Activated CD4-positive, alpha-beta T cell treated with anti-CD3 and anti-CD28 coated beads, Interleukin-2, amount 50 U/mL, for 16 hours (primary cell): Measurements from ENCODE around the gene TTLL10.

ENCODE experiments used
- DNase-seq: peaks from one replicate; pipeline ENCODE4 v3.0.0-alpha.2; 2020

Gene TTLL10

DNA sequence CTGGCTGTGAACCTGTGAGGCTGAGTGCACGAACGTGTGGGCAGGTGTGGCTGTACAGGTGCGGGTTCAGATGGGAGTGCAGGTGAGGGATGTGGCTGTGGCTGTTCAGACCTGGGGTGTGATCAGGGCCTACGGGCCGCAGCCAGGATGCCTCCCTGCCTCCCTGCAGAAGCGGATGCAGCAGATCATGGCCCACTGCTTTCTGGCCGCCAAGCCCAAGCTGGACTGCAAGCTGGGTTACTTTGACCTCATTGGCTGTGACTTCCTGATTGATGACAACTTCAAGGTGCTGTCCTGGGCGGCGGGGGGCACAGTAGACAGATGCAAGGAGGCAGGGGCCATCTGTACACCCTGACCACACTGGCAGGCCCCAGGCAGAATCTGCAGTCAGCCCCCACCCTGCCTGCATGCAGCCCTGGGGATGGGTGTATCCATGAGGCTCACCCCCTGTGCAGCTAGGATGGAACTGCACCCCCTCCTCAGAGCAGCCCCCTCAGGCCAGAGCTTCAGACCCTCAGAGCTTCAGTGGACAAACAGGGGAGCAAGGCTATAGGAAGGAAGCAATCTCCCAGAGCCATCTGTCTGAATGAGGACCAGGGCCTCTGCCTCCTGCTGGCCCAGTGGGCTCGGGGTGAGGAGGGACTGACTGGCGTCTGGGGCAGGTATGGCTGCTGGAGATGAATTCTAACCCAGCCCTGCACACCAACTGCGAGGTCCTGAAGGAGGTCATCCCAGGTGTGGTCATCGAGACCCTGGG is 22.9 kb downstream of the TTLL10 start:
- DNase-seq, result no peak

DNA sequence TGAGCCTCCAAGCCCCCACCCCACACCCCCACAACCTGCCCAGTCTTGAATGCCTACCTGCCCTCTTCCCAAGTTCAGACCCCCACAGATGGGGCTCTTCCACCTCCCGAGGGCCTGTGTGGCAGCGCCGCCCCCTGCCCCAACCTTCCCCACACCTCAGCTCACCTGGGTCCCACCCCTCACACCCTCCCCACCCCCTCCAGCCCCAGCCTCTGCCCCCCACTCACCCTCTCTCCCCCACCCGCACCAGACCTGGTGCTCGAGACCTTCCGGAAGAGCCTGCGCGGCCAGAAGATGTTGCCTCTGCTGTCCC is 23.5 kb downstream of the TTLL10 start:
- no peak for DNase-seq

DNA sequence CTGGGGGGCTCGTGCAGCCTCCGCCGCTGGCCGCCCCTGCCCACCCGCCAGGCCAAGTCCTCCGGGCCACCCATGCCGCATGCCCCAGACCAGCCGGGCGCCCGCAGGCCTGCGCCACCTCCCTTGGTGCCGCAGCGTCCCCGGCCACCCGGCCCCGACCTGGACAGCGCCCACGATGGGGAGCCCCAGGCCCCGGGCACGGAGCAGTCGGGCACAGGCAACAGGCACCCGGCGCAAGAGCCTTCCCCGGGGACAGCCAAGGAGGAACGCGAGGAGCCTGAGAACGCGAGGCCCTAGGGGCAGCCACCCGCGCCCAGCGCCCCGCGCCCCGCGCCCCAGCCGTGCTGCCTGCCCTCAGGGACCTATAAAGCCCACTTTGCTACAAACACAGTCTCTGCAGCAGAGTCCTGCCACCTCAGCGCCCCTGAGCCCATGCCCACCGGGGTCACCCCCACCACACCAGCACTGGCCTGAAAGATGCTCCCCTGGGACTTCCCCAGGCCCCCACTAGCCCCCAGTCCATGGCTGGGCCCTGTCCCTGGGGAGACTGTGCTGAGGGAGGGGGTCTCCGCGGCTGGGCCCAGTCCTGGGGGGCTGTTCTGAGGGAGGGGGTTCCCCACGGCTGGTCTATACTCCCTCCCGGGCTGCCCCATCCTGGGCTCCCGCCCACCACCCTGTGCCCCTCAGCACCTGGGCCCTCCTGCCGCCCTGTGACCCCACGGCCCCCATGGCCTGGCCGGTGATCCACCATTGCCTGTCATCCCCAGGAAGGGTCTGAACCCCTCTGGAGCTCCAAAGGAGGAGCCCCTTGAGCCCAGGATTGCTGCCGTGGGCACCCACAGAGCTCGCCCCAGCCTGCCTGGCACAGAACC is 24.1 kb downstream of the TTLL10 start:
- no peak for DNase-seq

DNA sequence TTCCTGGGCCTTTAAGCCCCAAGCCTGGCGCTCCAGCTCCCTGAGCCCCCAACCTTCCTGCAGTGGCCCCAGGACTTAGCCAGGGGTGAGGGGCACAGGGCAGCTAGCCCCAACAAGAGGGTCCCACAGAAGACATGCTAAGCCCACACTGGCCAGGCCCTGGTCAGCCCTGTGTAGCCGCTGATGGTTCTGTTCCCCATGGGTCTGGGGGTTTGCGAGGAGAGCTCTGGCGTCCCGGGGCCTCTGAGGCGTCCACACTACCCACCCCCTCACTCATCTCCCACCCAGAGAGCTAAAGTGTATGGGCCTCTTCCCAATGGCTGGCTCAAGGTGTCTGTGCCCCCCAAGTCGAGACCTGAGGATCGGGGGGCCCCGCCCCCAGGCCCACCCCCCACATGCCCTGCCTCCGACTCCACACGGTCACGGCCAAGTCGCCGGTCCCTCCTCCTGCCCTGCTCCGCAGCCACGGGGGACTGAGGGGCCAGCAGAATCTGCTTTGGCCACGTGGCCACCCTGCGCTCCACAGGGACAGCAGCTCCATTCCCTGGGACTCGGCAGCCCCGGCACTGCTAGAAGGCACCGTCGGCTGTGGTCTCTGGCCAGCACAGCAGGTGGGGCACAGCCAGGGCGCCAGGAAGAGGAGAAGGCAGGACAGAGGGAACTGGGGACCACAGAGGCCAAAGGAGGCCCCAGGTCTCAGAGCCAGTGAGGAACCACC is 24.9 kb downstream of the TTLL10 start:
- no peak for DNase-seq

DNA sequence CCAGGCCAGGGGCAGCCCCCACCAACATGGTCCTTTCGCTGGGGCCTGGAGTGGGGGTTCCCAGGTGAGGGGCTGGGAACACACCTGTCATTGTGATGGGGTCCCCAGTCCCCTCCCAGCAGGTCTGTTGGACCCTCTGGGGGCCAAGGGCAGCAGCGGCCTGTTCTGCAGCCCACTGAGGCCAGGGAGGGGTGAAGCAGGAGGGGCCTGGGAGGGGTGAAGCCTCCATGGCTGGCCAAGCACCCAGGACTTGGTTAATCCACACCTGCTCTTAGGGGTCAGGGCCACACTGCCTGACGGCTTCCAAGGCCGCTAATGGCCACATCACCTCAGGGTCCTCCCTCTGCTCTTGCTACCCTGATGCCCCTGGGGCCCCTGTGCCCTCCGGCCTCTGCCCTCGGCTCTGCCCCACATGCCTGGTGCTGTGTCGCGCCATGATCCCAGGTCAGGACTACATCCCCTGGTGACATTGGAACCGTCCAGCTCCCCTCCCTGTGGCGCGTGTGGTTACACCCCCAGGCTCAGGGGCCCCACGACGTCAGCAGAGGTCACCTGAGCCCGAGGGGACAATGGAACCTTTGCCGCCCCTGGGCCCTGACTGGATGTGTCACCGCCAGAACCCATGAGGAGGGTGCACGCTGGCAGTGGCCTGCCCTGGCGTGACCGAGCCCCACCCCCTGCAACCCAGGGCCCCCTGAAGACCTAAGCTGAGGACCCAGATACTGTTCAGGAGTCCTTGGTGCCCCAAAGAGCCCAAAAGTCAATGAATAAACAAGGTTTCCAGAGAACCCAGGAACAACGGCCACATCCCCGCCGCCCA is 25.7 kb downstream of the TTLL10 start:
- DNase-seq, result no peak

DNA sequence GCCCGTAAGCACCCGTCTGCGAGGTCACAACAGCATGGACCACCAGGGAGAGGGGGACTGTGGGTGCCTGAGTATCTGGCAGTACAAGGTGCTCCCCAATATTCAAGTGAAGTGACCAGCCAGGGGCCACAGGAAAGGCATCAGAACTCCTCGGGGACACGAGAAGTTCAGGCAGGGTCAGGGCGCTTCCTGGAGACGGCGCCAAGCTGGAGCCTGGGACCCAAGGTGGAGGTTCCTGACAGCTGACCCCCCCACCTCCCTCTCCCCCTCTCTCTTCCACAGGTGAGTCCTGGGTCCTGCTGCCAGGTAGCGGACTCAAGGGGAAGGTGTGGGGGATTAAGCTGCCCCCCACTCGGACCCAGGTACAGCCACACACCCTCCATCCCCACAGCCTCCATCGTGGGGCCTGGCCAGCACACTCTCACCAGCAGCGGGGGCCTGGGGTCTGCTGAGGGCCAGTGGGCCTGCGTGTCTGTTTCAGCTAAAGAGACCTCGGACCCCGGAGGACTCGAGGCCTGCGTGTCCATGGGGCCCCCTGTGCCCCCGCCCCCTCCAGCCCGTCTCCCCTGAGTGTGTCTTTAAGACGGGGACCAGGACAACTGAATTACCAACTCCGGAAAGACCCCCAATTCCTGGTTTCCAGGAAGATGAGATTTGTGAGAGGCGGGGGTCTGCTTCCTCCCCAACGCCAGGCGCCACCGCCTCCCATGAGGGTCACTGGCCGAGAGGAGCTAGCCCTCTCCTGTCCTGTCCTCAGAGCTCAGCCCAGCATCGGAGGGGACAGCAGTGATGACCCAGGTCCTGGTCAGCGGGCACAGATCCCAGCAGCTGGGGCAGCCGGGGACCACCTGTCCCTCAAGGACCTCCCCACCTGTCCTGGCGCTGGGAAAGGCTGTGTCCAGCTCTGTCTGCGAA is 26.5 kb downstream of the TTLL10 start:
- DNase-seq, result no peak

DNA sequence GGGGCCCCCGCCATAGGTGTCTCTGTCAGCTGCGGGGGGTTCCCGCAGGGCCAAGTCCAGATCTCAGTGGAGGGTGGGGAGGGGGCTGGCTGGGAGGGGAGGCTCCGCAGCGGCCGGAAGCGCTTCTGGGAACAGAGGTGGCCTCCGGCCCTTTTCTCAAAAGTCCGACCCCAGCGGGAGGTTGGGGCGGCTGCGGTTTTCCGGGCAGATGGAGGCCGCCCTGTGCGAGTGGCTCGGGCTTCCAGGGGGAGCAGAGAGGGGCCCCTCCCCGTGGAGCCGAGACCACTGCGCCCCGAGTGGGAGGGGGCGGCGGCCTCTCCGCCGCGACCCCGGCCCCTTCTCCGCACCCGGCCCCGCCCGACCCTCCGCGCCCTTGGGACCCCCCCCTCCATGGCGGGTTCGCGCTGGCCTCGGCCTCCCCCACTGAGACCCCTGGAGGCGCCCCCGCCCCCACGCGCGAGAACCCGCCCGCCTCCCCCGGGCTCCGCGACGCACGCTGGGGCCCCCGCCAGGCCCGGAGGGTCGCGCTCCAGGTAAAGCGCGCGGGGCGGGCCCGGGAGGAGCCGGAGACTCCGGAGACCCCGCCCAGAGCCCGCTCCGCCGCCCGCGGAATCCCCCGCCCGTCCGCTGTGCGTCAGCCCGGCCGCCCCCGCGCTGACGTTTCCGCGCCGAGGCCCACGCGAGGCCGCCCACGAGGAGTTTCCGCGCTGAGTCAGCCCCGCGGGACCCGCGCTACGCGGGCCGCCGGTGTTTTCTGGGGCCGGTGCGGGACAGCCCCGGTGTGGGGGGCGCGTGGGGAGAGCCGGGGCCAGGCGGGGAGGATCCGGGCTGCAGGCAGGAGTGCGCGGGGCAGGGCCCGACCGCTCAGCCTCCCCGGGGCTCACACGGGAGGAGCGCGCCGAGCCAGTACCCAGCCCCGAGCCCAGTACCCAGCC is 27.5 kb downstream of the TTLL10 start:
- DNase-seq, result no peak

- DNase-seq, result no peak
Measured at GRCh38 chr1:1202831-1203560, 29.3 kb downstream of the TTLL10 start.

- no peak for DNase-seq
Measured at GRCh38 chr1:1203561-1204424, 30.1 kb downstream of the TTLL10 start.

DNA sequence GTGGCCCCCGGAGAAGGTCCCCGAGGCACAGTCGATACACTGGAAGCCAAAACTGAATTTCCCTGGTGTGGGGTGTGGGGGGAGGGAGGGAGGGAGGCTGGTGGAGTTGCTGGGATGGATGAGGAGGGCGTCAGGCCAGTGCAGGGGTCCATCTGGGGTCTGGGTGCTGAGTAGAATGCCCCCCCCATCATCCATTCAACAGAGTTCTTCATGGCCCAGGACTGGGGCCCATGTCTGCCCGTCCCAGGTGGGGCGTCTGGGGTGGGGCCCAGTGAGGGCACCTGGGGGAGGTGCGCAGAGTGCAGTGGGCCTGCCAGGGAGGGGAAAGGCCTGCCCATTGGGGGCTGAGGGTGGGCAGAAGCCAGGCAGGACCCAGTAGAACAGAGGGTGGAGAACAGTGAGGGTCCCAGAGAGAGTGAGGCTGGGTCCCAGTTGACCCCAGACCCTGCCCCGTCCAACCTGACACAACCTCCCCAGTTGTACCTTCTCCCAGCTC is 30.8 kb downstream of the TTLL10 start:
- no peak for DNase-seq

DNA sequence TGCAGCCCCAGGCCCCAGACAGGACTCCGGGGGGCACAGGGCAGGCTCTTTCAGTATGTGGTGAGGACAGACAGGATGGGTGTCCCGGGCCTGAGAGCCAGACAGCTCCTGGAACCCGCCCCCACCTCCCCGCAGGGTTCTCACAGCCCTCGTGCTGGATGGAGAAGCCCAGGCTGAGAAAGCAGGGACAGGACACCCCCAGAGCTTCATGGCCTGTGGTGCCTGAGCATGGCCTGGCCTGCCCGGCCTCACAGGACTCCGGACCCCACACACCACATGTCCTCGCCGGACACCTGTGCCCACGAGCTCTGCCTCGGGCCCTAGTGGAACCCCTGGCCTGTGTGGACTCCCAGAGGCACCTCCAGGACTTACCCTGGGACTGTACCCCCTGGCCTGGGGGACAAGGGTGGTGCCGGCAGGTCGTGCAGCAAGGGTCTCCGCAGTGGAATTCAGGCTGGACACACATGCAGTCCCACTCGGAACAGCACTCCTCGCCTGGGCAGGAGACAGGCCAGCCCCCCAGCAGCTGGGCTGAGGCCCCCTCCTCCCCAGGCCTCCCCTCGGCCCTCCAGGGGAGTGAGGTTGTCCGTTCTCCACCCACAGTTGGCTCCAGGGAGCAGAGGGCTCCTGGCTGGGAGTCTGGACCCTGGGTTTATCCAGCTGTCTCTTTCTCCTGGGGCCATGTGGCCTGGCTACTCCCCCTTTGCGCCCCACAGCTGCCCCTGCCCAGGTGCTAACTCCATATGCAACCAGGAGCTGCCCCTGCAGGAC is 31.5 kb downstream of the TTLL10 start:
- no peak for DNase-seq

DNA sequence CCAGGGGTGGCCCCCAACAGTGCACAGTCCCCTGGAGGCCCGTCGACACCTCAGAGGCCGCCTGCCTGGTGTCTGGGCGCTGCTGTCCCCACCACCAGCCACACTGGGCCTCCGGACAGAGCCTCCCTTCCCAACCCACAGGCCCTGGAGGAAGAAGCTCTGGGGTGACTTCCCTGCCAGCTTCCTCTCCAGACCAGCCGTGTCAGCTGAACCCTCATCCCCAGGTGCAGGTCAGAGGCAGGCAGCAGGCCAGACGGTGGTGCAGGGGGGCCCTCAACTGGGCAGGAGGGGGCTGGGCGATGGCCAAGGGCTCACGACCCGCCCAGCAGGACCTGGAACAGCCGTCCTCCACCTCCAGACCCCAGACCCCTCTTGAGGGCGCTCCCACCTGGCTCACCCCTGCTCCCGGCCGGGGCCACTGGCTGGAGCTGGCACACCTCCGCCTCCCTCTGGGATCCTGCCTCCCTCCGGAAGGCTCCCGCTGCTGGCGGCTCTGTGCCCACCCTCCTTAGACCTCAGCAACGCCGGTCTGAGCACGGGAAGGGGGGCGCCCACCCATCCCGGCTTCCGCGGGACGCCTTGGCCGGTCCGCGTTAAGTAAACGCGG is 32.2 kb downstream of the TTLL10 start:
- no peak for DNase-seq

DNA sequence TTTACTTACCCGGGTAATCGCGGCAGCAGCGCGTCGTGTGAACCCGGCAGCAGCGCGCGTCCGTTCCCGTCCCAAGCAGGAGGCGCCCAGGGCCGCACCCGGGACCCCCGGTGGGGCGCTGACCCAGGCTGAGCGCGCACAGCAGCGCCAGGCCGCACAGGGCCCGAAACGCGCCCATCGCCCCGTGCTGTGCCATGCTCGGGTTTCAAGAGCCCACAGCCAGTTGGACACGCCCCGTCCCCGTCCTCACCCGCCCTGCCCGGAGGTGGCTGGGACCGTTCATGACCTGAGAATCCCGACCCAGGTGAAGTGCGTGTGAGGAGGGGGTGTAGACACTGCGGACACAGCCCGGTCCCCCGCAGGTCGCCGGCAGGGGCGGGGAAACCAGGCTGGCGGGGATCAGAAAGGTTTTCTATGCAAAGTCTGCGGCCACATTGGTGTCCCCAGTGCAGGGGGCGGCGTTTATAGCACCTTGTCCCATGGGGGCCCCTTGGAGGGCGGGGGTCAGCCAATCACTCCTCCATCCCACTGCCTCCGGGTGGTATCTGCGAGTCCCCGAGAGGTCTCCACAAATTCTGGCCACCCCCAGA is 32.8 kb downstream of the TTLL10 start, which contains the start of gene TNFRSF18:
TNFRSF18 (minus strand) TSS at position 217 of the 590 bp plus-strand sequence; CDS start at position 196, 21 bp downstream.
- DNase-seq, result no peak

GRCh38 chr1:1206966-1207531 is 33.4 kb downstream of the TTLL10 start:
- no peak for DNase-seq

GRCh38 chr1:1207571-1207892 is 33.9 kb downstream of the TTLL10 start:
- no peak for DNase-seq

- no peak for DNase-seq
Measured at GRCh38 chr1:1208713-1209433, 35.2 kb downstream of the TTLL10 start.
